H9 (cell line): Measurements from ENCODE around the gene PLCD3. TPM values are rescaled to one million over a fixed set of nuclear protein-coding genes. Genes with fewer than 3 reads are reported as not detected.

Experiments used
- DNase-seq: peaks from one replicate; pipeline ENCODE4 v3.0.0-alpha.2; 2017
- H2AFZ ChIP-seq: one replicate; pipeline ENCODE4 v1.6.1; 2013; ENCODE audit warnings: mild to moderate bottlenecking, low read length, control low read depth, moderate library complexity
- H2AK5ac ChIP-seq: 2 replicates; pipeline ENCODE4 v1.6.1; 2013; ENCODE audit warnings: low read length, control low read depth, mixed read lengths; ENCODE audit not compliant: insufficient read length
- H2BK120ac ChIP-seq: one replicate; pipeline ENCODE4 v1.6.1; 2013; ENCODE audit warnings: low read depth, mild to moderate bottlenecking, low read length, control low read depth, inconsistent platforms; ENCODE audit not compliant: poor library complexity, severe bottlenecking
- H2BK12ac ChIP-seq: 2 replicates; pipeline ENCODE4 v1.6.1; 2013; ENCODE audit warnings: low read length, control low read depth, mixed read lengths, low read depth; ENCODE audit not compliant: insufficient read length
- H2BK15ac ChIP-seq: 2 replicates; pipeline ENCODE4 v1.6.1; 2013; ENCODE audit warnings: low read depth, low read length, control low read depth
- H2BK20ac ChIP-seq: one replicate; pipeline ENCODE4 v1.6.1; 2013; ENCODE audit warnings: low read depth, mild to moderate bottlenecking, low read length, control low read depth, inconsistent platforms; ENCODE audit not compliant: poor library complexity, severe bottlenecking
- H2BK5ac ChIP-seq: 2 replicates; pipeline ENCODE4 v1.6.1; 2013; ENCODE audit warnings: low read length, control low read depth, mixed read lengths; ENCODE audit not compliant: insufficient read length
- H3K14ac ChIP-seq: 2 replicates; pipeline ENCODE4 v1.6.1; 2013; ENCODE audit warnings: low read length, control low read depth; ENCODE audit not compliant: insufficient read depth
- H3K18ac ChIP-seq: 2 replicates; pipeline ENCODE4 v1.6.1; 2013; ENCODE audit warnings: low read depth, mild to moderate bottlenecking, mixed read lengths, low read length, control low read depth; ENCODE audit not compliant: insufficient read length
- H3K23ac ChIP-seq: 2 replicates; pipeline ENCODE4 v1.6.1; 2013; ENCODE audit warnings: low read length, control low read depth, mixed read lengths, low read depth; ENCODE audit not compliant: insufficient read length
- H3K23me2 ChIP-seq: 2 replicates; pipeline ENCODE4 v1.6.1; 2013; ENCODE audit warnings: low read depth, mild to moderate bottlenecking, mixed read lengths, low read length, control low read depth; ENCODE audit not compliant: insufficient read length, poor library complexity, severe bottlenecking
- H3K27ac ChIP-seq: 2 replicates; pipeline ENCODE4 v1.5.1; 2013; ENCODE audit warnings: low read length, control low read depth, mixed read lengths, low read depth; ENCODE audit not compliant: insufficient read length
- H3K27me3 ChIP-seq: 2 replicates; pipeline ENCODE4 v1.6.1; 2013; ENCODE audit warnings: low read length, control low read depth, inconsistent platforms; ENCODE audit not compliant: insufficient read depth
- H3K4ac ChIP-seq: 2 replicates; pipeline ENCODE4 v1.6.1; 2013; ENCODE audit warnings: low read depth, mild to moderate bottlenecking, control low read depth, inconsistent platforms, low read length, moderate library complexity
- H3K4me1 ChIP-seq: 2 replicates; pipeline ENCODE4 v1.6.1; 2013; ENCODE audit warnings: low read length, control low read depth, inconsistent platforms; ENCODE audit not compliant: insufficient read depth
- H3K4me2 ChIP-seq: 2 replicates; pipeline ENCODE4 v1.6.1; 2013; ENCODE audit warnings: low read length, control low read depth, mixed read lengths; ENCODE audit not compliant: insufficient read length, insufficient read depth
- H3K56ac ChIP-seq: 2 replicates; pipeline ENCODE4 v1.6.1; 2013; ENCODE audit warnings: low read depth, mild to moderate bottlenecking, mixed read lengths, low read length, control low read depth; ENCODE audit not compliant: insufficient read length
- H3K79me1 ChIP-seq: 2 replicates; pipeline ENCODE4 v1.6.1; 2013; ENCODE audit warnings: low read depth, mild to moderate bottlenecking, moderate library complexity, low read length, control low read depth, inconsistent platforms; ENCODE audit not compliant: insufficient read depth, poor library complexity, severe bottlenecking
- H3K79me2 ChIP-seq: 2 replicates; pipeline ENCODE4 v1.6.1; 2013; ENCODE audit warnings: low read length, control low read depth, inconsistent platforms; ENCODE audit not compliant: insufficient read depth
- H3K9ac ChIP-seq: 2 replicates; pipeline ENCODE4 v1.6.1; 2013; ENCODE audit warnings: low read length, control low read depth, mixed read lengths; ENCODE audit not compliant: insufficient read length; ENCODE audit errors: extremely low read depth
- H3K9me3 ChIP-seq: one replicate; pipeline ENCODE4 v1.6.1; 2013; ENCODE audit warnings: low read depth, low read length, inconsistent platforms; ENCODE audit not compliant: control insufficient read depth
- H3T11ph ChIP-seq: one replicate; pipeline ENCODE4 v1.6.1; 2013; ENCODE audit warnings: mild to moderate bottlenecking, low read length, control low read depth, inconsistent platforms
- H4K20me1 ChIP-seq: one replicate; pipeline ENCODE4 v1.6.1; 2013; ENCODE audit not compliant: control insufficient read depth, insufficient read length, insufficient read depth
- H4K5ac ChIP-seq: 2 replicates; pipeline ENCODE4 v1.6.1; 2013; ENCODE audit warnings: low read depth, mild to moderate bottlenecking, mixed read lengths, low read length, control low read depth; ENCODE audit not compliant: insufficient read length
- H4K8ac ChIP-seq: replicated peaks from 2 replicates; pipeline ENCODE4 v1.6.1; 2013; ENCODE audit warnings: low read length, control low read depth, mixed read lengths, low read depth; ENCODE audit not compliant: insufficient read length
- H4K91ac ChIP-seq: 2 replicates; pipeline ENCODE4 v1.6.1; 2013; ENCODE audit warnings: low read depth, mild to moderate bottlenecking, moderate library complexity, mixed read lengths, low read length, control low read depth; ENCODE audit not compliant: insufficient read length
- H3K27ac Mint-ChIP-seq, 3 experiments: 2 replicates in 2 of 3; 3 replicates in 1 of 3; pipeline ENCODE4 v1.8.0; 2020 to 2021; ENCODE audit warnings: mixed read lengths in 3 of 3, mild to moderate bottlenecking in 1 of 3, moderate library complexity in 1 of 3
- H3K27me3 Mint-ChIP-seq: 2 replicates; pipeline ENCODE4 v1.8.0; 2021; ENCODE audit warnings: low read depth, mild to moderate bottlenecking, moderate library complexity, mixed read lengths
- H3K36me3 Mint-ChIP-seq, 3 experiments: 2 replicates in 2 of 3; 3 replicates in 1 of 3; pipeline ENCODE4 v1.8.0; 2020 to 2021; ENCODE audit warnings: low read depth in 3 of 3, mixed read lengths in 3 of 3; ENCODE audit not compliant: insufficient read depth in 1 of 3
- H3K4me1 Mint-ChIP-seq, 2 experiments: 2 replicates each; pipeline ENCODE4 v1.8.0; 2020; ENCODE audit warnings: mixed read lengths in 2 of 2
- H3K4me3 Mint-ChIP-seq, 2 experiments: 2 replicates in 1 of 2; 3 replicates in 1 of 2; pipeline ENCODE4 v1.8.0; 2020 to 2021; ENCODE audit warnings: mild to moderate bottlenecking in 2 of 2, mixed read lengths in 2 of 2, moderate library complexity in 1 of 2
- H3K9me3 Mint-ChIP-seq, 2 experiments: 2 replicates in 1 of 2; 3 replicates in 1 of 2; pipeline ENCODE4 v1.8.0; 2020; ENCODE audit warnings: mild to moderate bottlenecking in 2 of 2, mixed read lengths in 2 of 2, moderate library complexity in 1 of 2
- CTCF ChIP-seq: fragments of 200-600 bp; sonication (generic); conservative IDR thresholded peaks from 3 replicates; pipeline ENCODE4 v1.8.0; 2021; ENCODE audit warnings: antibody characterized with exemption, mild to moderate bottlenecking
- WGBS: extraction: QIAGEN DNeasy Blood & Tissue Kit; methylation state at CpG from one replicate; pipeline ENCODE4 v1.1.7; 2013; ENCODE audit warnings: missing lambda C conversion rate, low lambda C conversion rate, mixed read lengths; ENCODE audit not compliant: insufficient read length; ENCODE audit errors: extremely low coverage; 5-methylcytosine and 5-hydroxymethylcytosine counted together
- total RNA-seq: library from RNA; stranded (reverse); gene quantifications from 2 replicates; pipeline ENCODE4 v1.2.1, GENCODE V29; 2021

Gene PLCD3
- total RNA-seq, 1 experiment from 2014 or later = 41.6 TPM

- Histone ChIP-seq H3K79me2 (no peaks in the 10 kb centered on the region), H4K20me1 (no peaks in the 10 kb centered on the region), H2BK12ac (no peak overlapping the region), H2AK5ac (no peak overlapping the region), H2BK20ac (no peak overlapping the region), H3T11ph (no peak overlapping the region), H2BK120ac (no peak overlapping the region), H3K56ac (no peak overlapping the region), H4K91ac (no peak overlapping the region), H3K4me2 (no peak overlapping the region), H3K4ac (no peak overlapping the region), H3K27me3 (no peaks in the 10 kb centered on the region), H2BK5ac (no peak overlapping the region), H3K14ac (no peak overlapping the region), H2BK15ac (no peak overlapping the region), H3K9me3 (no peaks in the 10 kb centered on the region), H3K23me2 (no peaks in the 10 kb centered on the region), H3K9ac (no peak overlapping the region), H2AFZ (no peak overlapping the region), H4K5ac (no peak overlapping the region), H4K8ac (no peak overlapping the region), H3K4me1 (peaks cover 2% of the 10 kb centered on the region; the same call in 1 of the 2 replicates), H3K18ac (no peak overlapping the region), H3K23ac (no peak overlapping the region), H3K79me1 (no peaks in the 10 kb centered on the region), H3K27ac (no peak overlapping the region)
- H3K4me3 Mint-ChIP-seq = no peak overlapping the region
- DNase-seq = no peak
- no peaks in the 10 kb centered on the region for H3K27me3 Mint-ChIP-seq
- TF ChIP-seq CTCF = no peak
- peak overlapping the region in 2 of 3 experiments; percentile 35 to 44; a peak in 2 of 7 replicates for H3K27ac Mint-ChIP-seq
- no CpG with 5 or more reads among the region's 3 CpGs for WGBS
- peaks cover 11 to 12% of the 10 kb centered on the region in 2 experiments for H3K4me1 Mint-ChIP-seq
- H3K9me3 Mint-ChIP-seq = no peaks in the 10 kb centered on the region
- peaks cover 28 to 87% (median 67%) of the 10 kb centered on the region in 3 experiments; a peak in 6 of 7 replicates for H3K36me3 Mint-ChIP-seq
Observed at GRCh38 chr17:45087504-45087975, 44.8 kb downstream of the PLCD3 start.
